ENCODE data around the gene FEZF2.

The FEZF2 gene

DNA sequence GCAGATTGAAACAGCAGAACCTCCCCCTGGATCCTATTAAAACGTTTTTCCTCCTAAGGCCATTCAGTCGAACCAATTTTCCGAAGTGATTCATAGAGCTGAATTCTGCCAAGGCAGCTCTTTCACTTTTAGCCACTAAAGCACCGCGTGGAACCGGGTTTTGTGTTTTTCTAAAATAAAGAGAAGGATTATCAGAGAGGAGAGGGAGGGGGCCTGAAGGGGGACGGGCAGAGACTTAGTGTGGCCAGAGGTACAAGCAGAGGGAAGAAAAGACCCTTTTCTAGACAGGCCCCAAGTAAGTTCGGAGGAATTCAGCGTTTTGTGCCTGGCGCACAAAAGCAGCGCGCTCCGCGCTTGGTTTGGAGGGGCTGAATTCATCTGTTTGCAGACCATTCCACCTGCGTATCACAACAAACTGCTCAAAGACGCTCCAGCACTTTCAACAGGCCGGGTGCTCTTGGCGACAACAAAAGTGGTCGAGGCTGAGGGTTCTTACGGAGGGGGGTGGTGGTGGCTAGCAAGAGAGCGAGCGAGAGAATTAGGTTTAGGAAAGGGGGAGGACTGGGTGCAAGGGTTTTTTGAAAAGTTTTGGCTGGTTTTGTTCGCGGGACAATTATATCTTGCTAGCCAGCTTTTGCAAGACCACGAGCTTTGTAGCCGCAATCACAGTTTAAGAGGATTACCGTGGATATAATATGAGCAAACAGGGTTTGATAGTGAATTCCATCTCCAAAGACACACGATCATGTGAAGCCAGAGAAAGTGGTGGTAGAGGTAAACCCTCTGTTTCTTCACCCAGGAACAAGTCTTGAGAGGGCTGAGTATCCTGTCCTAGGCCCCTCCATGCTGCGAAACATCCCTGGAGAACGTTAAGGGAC is 1.2 kb upstream of the FEZF2 start:
- peak; percentile 18 for DNase-seq (ENCODE audit: low spot score)
- TF ChIP-seq, protein P1, sequence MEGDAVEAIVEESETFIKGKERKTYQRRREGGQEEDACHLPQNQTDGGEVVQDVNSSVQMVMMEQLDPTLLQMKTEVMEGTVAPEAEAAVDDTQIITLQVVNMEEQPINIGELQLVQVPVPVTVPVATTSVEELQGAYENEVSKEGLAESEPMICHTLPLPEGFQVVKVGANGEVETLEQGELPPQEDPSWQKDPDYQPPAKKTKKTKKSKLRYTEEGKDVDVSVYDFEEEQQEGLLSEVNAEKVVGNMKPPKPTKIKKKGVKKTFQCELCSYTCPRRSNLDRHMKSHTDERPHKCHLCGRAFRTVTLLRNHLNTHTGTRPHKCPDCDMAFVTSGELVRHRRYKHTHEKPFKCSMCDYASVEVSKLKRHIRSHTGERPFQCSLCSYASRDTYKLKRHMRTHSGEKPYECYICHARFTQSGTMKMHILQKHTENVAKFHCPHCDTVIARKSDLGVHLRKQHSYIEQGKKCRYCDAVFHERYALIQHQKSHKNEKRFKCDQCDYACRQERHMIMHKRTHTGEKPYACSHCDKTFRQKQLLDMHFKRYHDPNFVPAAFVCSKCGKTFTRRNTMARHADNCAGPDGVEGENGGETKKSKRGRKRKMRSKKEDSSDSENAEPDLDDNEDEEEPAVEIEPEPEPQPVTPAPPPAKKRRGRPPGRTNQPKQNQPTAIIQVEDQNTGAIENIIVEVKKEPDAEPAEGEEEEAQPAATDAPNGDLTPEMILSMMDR (IDR thresholded peaks at IDR 0.05; ENCODE audit: borderline replicate concordance, control extremely low read depth, extremely low read depth, insufficient read depth, missing control alignments), result no peak
- in situ Hi-C loops (cut with MboI; ENCODE audit: low sequenced_read_pairs, unreplicated experiment), result no loop called here

DNA sequence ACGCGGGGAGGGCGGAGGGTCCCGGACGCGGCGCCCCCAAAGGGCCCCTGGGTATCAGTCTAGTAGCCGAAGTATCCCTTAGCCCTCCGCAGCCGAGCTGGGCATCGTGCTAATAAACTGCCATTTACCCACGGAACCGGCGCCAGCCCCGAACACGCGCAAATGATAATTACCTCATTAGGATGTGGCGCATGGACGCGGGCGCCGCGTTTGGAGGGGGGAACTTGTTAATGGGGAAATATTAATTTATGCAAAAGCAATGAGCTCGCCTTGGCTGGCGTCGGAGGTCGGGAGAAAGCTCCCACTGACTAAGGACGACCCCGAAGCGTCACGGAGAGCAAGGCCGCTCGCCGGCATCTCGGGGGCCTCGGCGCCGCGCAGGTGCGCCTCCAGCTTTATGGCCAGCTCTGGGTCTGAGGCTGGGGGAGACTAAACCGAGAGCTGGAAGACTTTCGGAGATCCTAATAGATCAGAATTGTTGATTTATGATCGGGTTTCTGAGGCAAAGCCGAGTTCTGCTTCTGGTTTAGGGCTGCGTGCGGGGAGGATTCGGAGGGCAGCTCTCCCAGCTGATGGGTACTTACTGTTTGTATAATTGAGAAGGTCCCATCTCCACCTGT is 474 bp upstream of the FEZF2 start:
- in situ Hi-C loops (cut with MboI; ENCODE audit: low sequenced_read_pairs, unreplicated experiment), result no loop called here
- DNase-seq (ENCODE audit: low spot score), result no peak
- TF ChIP-seq, protein P1 (IDR thresholded peaks at IDR 0.05; ENCODE audit: borderline replicate concordance, control extremely low read depth, extremely low read depth, insufficient read depth, missing control alignments), result no peak

DNA sequence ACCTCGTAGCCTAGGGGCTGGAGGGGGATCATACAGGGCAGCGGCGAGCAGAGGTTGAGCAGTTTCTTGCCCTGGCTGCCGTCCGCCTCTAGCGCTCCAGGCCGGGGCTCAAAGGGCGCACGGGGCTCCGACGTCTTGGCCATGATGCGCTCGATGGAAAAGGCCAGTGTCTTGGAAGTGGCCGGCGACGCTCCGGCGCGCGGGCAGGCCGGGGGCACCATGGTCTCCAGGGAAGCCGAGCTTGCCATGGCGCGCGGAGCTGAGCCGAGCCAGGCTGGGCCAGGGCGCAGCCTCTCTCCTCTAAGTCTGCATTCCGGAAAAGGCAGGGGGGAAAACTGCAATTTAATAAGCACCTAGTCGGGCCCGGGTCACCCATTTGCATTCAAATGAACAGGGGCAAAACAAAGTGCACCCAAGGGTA is 719 bp downstream of the FEZF2 start:
- no peak for DNase-seq (ENCODE audit: low spot score)
- in situ Hi-C loops (cut with MboI; ENCODE audit: low sequenced_read_pairs, unreplicated experiment), result no loop called here
- TF ChIP-seq, protein P1 (IDR thresholded peaks at IDR 0.05; ENCODE audit: borderline replicate concordance, control extremely low read depth, extremely low read depth, insufficient read depth, missing control alignments), result no peak

DNA sequence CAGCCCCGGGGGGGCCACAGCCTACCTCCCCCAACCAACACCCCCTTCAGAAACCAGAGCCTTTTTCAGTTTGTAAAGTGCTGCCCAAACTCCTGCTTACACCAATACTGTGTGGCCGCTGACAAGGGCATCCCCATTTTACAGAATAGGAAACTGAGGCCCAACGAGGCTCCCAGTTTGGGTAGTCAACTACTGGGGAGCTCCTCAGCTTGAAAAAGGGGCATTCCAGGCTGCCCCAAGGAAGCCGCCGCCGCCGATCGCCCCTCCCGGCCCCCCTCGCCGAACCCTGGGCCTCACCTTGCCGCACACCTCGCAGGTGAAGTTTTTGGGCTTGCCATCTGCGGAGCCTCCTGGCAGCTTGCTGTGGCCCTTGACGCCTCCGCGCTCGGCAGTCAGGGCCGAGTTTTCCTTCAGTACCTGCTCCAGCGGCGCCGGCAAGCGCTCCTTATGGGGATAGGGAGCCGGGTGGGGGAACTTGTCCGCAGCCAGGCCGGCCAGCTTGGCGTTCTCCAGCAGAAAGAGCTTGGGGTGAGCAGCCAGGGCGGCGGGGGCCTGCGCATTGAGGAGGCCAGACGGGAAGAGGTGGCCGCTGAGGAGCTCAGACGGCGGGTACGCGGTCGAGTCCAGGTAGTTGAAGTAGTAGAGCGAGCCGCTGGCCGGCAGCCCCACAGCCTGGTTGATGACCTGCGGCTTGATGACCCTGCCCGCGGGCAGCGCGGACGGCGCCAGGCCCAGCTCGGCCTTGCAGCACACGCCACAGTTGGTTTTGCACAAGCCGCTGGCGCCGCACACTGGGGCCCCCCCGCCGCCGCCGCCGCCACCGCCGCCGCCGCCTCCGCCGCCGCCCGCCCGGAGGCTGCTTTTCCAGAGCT is 1.4 kb downstream of the FEZF2 start:
- peak; percentile 21 for DNase-seq (ENCODE audit: low spot score)
- in situ Hi-C loops (cut with MboI; ENCODE audit: low sequenced_read_pairs, unreplicated experiment), result no loop called here
- TF ChIP-seq, protein P1 (IDR thresholded peaks at IDR 0.05; ENCODE audit: borderline replicate concordance, control extremely low read depth, extremely low read depth, insufficient read depth, missing control alignments), result no peak

DNA sequence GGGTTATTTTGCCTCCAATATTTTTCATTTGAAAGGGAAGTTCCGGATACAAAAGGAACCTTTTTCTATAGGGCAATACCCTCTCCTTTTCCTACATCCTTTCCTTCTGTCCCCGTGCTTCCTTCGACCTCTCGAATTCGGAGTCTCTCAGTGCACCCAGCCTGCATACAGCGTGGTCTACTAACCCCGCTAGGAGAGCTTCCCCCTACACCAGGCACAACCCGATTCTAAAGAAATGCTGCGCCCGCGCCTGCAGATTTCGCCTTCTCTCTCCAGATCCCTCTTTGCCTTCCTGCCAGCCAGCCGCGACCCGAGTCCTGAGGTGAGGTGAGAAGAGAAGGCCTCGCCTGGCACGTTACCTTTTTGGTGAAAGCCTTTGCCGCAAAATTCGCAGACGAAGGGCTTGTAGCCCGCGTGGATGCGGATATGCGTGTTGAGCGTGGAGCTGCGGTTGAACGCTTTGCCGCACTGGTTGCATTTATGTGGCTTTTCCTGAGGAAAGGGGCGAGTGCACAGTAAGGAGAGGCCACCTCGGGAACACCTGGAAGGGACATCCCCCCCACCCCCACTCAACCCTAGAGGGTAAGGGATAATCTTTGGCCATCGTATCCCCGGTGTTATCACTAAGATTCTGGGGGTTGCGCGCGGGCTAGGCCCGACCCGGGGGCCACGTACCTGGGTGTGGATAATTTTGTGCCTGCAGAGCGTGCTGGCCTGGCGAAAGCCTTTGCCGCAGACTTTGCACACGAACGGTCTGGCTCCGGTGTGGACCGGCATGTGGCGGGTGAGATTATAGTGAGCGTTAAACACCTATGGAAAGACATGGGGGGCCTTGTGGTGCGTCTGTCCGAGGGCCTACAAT is 2.3 kb downstream of the FEZF2 start:
- in situ Hi-C loops (cut with MboI; ENCODE audit: low sequenced_read_pairs, unreplicated experiment), result no loop called here
- no peak for DNase-seq (ENCODE audit: low spot score)
- TF ChIP-seq, protein P1 (IDR thresholded peaks at IDR 0.05; ENCODE audit: borderline replicate concordance, control extremely low read depth, extremely low read depth, insufficient read depth, missing control alignments), result no peak
